ENCODE results near the gene DRD2.
A peak's percentile ranks its signal among the peaks of the same experiment; 100 is the strongest.

The DRD2 gene

GRCh38 chr11:113387605-113388211 is 87.5 kb downstream of the DRD2 start, which contains the start of gene ANKK1:
TSS of gene ANKK1 (plus strand) at chr11:113387779. CDS start at chr11:113387885, 106 bp downstream.
- no peak for DNase-seq (ENCODE audit: low read depth)
- no peak within 1 kb of the TSS for H3K4me3 ChIP-seq (ENCODE audit: low read depth, low read length)
- no peak for TF ChIP-seq CTCF (IDR thresholded peaks at IDR 0.05; ENCODE audit: low read depth, low read length, missing control alignments)
- in situ Hi-C loops (cut with HindIII; ENCODE audit: low sequenced_read_pairs) = no loop called here

DNA sequence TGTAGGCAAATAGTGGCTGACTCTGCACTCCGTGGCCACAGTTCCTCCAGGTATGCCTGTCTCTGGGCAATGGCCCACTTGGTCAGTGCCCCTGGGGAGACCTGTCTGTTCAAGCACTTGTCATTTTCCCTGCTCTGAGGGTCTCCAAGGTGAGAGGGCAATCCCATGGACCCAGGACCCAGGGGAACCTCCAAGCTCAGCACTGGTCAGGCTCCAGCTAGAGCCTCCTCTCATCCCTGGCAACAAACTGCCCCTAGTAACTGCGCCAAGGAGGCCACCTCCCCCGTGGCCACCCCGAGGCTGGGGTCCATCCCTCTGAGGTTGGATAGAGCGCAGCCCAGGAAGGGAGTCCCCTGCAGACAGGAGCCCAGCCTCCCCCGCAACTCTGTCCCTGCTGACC is 88.3 kb downstream of the DRD2 start:
- DNase-seq (ENCODE audit: low read depth) = no peak
- in situ Hi-C loops (cut with HindIII; ENCODE audit: low sequenced_read_pairs) = no loop called here
- no peak for TF ChIP-seq CTCF (IDR thresholded peaks at IDR 0.05; ENCODE audit: low read depth, low read length, missing control alignments)
- H3K4me3 ChIP-seq (ENCODE audit: low read depth, low read length) = no peak overlapping the region

DNA sequence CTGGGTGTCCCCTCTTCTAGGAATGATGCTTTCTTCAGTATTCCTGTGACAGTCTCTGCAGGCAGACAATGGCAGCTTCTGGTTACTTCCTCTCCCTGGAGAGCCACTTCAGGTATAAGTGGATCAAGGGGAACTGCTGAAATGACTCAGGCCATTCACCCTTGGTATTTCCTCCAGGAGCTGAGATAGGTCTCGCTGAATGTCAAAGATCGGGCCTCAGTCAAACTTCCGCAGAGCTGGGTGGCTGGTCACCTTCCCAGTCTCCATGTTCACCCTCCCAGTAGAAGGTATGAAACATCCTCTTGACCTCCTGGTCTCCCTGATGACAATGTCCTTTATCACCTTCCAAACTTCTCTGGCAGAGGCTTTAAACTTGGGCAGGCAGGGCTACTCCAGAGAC is 89.4 kb downstream of the DRD2 start:
- H3K4me3 ChIP-seq (ENCODE audit: low read depth, low read length) = no peak overlapping the region
- in situ Hi-C loops (cut with HindIII; ENCODE audit: low sequenced_read_pairs) = no loop called here
- TF ChIP-seq CTCF (IDR thresholded peaks at IDR 0.05; ENCODE audit: low read depth, low read length, missing control alignments) = no peak
- no peak for DNase-seq (ENCODE audit: low read depth)

DNA sequence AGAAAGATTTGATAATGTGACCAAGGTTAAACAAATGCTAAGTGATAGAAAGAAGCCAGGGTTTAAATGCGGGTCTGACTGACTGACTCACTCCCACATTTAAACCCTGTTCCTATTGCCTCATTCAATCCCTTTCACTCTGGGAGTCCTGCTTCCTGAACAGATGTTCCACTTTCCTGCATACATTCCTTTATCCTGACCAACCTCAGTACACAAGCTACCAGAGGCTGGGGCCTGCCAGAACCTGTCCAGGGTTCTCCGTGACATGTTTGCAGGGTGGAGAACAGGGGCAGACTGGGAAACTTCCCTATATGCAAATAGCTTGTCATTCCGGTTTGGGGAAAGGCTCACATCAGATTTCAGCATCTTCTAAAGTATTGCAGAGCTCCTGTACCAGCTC is 90.6 kb downstream of the DRD2 start:
- TF ChIP-seq CTCF (IDR thresholded peaks at IDR 0.05; ENCODE audit: low read depth, low read length, missing control alignments) = no peak
- DNase-seq (ENCODE audit: low read depth) = peak; percentile 74
- in situ Hi-C loops (cut with HindIII; ENCODE audit: low sequenced_read_pairs) = no loop called here
- H3K4me3 ChIP-seq (ENCODE audit: low read depth, low read length) = no peak overlapping the region

DNA sequence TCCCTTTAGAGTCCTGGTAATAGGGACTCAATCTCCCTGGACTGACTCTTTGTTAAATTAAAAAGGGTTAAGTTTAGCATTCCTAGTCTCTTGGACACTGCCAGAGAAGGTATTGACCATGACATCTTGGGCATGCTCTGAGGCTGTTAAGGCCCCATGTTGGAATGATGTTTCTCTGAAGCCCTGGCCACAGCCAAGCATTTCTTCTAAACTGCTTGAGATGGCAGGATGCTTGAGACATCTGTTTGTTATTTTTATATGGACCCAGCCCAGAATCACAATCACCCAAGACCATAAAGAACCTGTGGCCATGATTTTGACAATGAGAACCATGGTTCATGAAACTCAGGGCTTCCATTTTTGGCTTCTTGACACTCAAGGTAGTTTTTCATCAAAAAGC is 93.1 kb downstream of the DRD2 start:
- DNase-seq (ENCODE audit: low read depth) = no peak
- no peak for TF ChIP-seq CTCF (IDR thresholded peaks at IDR 0.05; ENCODE audit: low read depth, low read length, missing control alignments)
- in situ Hi-C loops (cut with HindIII; ENCODE audit: low sequenced_read_pairs) = no loop called here
- H3K4me3 ChIP-seq (ENCODE audit: low read depth, low read length) = no peak overlapping the region

GRCh38 chr11:113378692-113379091 is 96.5 kb downstream of the DRD2 start:
- in situ Hi-C loops (cut with HindIII; ENCODE audit: low sequenced_read_pairs) = no loop called here
- no peak for DNase-seq (ENCODE audit: low read depth)
- no peak overlapping the region for H3K4me3 ChIP-seq (ENCODE audit: low read depth, low read length)
- TF ChIP-seq CTCF (IDR thresholded peaks at IDR 0.05; ENCODE audit: low read depth, low read length, missing control alignments) = no peak
